ENCODE data around the gene GALE.
A peak's percentile ranks its signal among the peaks of the same experiment; 100 is the strongest.
"Not testable (repeated sequence)": the region's sequence is repeated elsewhere in the genome, so short reads cannot be mapped to it uniquely, and the experiment has no call there.

GALE gene

DNA sequence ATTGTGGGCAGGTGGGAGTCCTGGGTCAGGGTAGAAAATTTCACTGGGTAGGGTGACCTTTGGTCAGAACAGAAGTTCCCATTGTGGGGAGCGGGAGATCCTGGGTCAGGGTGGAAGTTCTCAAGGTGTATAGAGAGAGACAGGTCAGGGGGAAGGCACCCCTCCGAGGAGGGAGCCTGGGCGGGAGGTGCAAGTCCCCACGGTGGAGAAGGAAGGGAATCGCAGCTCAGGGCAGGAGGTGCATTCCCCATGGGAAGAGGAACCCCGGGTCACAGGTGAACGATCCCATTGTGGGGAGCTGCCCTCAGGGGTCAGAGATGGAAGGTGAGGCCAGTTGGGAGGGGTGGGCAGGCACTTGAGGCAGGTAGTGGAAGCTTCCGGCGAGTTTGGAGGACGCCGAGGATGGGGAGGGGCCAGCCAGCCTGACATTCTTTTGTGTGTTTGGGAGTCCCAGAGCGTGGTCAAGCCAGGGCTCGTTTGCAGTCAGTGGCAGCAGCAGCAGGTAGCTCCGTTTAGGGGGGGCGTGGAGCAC lies 9.0 kb downstream of the GALE start:
- H3K36me3 ChIP-seq (ENCODE audit: control insufficient read depth in 2 of 2, insufficient read depth in 2 of 2, low read length in 2 of 2) = peaks cover 11 to 12% of the 10 kb centered on the region in 2 donors
- peak overlapping the region; percentile 46 for H3K27ac ChIP-seq (ENCODE audit: low read length)
- no peaks in the 10 kb centered on the region for H3K9me3 ChIP-seq (ENCODE audit: control insufficient read depth in 2 of 2, low read length in 2 of 2)
- H3K4me3 ChIP-seq (ENCODE audit: low read length in 2 of 2) = peak overlapping the region; percentile 69 to 93
- no peaks in the 10 kb centered on the region for H3K27me3 ChIP-seq (ENCODE audit: control insufficient read depth in 1 of 2, insufficient read depth in 2 of 2, low read length in 2 of 2)
- H3K9ac ChIP-seq (ENCODE audit: low read length in 2 of 2) = peak overlapping the region; percentile 83 to 85
- peaks cover 30% of the 10 kb centered on the region for H3K4me1 ChIP-seq (ENCODE audit: control insufficient read depth, insufficient read depth, low read length)

DNA sequence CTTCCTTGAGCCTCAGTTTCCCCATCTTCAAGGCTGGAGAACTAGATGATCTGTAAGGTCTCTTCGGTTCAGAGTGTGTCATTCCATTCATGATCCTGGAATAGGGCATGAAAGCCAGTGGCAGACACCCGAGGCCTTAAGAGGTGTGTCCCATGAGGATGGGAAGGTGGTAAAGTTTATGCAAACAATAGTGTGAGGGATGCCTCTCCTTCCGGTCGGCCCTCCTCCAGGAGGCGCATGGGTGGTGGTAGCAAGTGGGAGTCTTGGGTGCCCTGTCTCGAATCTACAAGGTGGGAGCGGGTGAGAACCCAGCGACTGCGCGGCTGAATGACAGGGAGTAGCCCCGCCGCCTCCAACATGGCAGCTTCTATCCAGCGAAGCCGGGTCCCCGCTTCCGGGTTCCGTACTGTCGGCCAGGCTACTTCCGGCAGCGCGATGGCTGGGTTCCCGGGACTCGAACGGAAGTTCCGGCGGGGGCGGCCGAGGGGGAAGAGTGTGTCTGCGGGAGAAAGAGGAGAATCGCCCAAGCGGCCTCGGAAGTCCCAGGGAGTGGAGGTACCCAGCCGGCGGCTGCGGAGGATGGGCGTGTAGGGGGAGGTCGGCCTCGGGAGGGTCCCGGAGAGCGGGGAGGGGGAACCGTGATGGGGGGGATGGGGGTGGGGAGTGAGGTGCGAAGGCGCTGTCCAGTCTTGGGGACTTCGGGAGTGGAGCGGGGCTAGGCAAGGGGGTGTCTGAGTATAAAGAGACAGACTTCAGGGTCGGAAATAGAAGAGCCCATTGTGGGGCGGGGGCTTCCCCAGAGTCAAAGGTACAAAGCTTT lies 9.6 kb downstream of the GALE start, which contains the start of gene LYPLA2:
LYPLA2 (plus strand) TSS at position 450 of the 820 bp plus-strand sequence. CDS start 1,538 bp downstream, outside the sequence.
- Histone ChIP-seq H3K4me3 (ENCODE audit: low read length in 2 of 2) (peak within 1 kb of the TSS; percentile 69 to 93), H3K4me1 (ENCODE audit: control insufficient read depth, insufficient read depth, low read length) (peaks cover 30% of the 10 kb centered on the region), H3K27ac (ENCODE audit: low read length) (peak within 1 kb of the TSS; percentile 46), H3K27me3 (ENCODE audit: control insufficient read depth in 1 of 2, insufficient read depth in 2 of 2, low read length in 2 of 2) (no peaks in the 10 kb centered on the region), H3K9ac (ENCODE audit: low read length in 2 of 2) (peak within 1 kb of the TSS; percentile 83 to 85), H3K36me3 (ENCODE audit: control insufficient read depth in 2 of 2, insufficient read depth in 2 of 2, low read length in 2 of 2) (peaks cover 15 to 17% of the 10 kb centered on the region in 2 donors), H3K9me3 (ENCODE audit: control insufficient read depth in 2 of 2, low read length in 2 of 2) (no peaks in the 10 kb centered on the region)

- Histone ChIP-seq H3K4me3 (ENCODE audit: low read length in 2 of 2) (no peak overlapping the region), H3K27me3 (ENCODE audit: control insufficient read depth in 1 of 2, insufficient read depth in 2 of 2, low read length in 2 of 2) (no peaks in the 10 kb centered on the region), H3K9me3 (ENCODE audit: control insufficient read depth in 2 of 2, low read length in 2 of 2) (no peaks in the 10 kb centered on the region), H3K4me1 (ENCODE audit: control insufficient read depth, insufficient read depth, low read length) (peaks cover 28% of the 10 kb centered on the region), H3K36me3 (ENCODE audit: control insufficient read depth in 2 of 2, insufficient read depth in 2 of 2, low read length in 2 of 2) (peaks cover 18 to 20% of the 10 kb centered on the region in 2 donors), H3K27ac (ENCODE audit: low read length) (no peak overlapping the region), H3K9ac (ENCODE audit: low read length in 2 of 2) (no peak overlapping the region)
Observed at GRCh38 chr1:23788695-23789094, 11.9 kb downstream of the GALE start.

DNA sequence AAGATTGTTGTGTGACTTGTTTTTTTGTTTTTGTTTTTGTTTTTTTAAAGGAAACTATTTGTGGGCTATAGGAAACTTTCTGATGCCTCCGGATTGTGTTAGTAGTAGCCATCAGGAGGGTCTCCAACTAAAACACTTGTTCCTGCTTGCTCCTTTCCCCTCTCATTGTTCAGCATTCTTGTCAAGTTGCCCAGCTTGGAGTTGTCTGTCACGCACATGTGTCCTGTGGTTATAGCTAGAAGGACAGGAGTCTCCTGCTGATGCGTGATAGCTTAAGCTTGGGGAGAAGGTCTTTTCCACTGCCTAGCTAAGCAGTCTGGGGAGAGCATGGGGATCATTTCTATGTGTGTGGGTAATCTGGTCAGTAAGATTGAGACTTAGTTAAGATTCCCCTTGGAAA lies 12.9 kb downstream of the GALE start:
- Histone ChIP-seq H3K36me3 (ENCODE audit: control insufficient read depth in 2 of 2, insufficient read depth in 2 of 2, low read length in 2 of 2) (peaks cover 18 to 20% of the 10 kb centered on the region in 2 donors), H3K27me3 (ENCODE audit: control insufficient read depth in 1 of 2, insufficient read depth in 2 of 2, low read length in 2 of 2) (no peaks in the 10 kb centered on the region), H3K4me1 (ENCODE audit: control insufficient read depth, insufficient read depth, low read length) (peaks cover 18% of the 10 kb centered on the region), H3K9ac (ENCODE audit: low read length in 2 of 2) (no peak overlapping the region), H3K9me3 (ENCODE audit: control insufficient read depth in 2 of 2, low read length in 2 of 2) (no peaks in the 10 kb centered on the region), H3K4me3 (ENCODE audit: low read length in 2 of 2) (no peak overlapping the region), H3K27ac (ENCODE audit: low read length) (no peak overlapping the region)

DNA sequence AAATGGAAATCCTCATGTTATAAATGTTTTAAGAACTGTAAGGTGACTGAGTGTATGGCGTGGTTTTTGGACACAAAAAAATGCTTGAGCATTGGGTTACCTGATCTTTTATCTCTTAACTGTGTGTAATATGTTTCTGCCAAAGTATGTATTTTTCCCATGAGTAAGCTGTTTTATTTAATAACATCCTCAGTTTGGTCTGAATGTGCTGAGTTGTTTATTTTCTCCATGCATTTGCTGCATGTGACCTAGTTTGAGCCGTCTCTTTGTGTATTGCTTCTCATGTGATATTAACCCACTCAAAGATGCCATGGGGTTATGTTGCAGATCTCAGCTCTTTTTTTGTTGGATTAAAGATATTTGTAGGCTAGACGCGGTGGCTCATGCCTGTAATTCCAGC lies 15.7 kb downstream of the GALE start:
- H3K36me3 ChIP-seq (ENCODE audit: control insufficient read depth in 2 of 2, insufficient read depth in 2 of 2, low read length in 2 of 2) = peaks cover 18 to 26% of the 10 kb centered on the region in 2 donors
- no peak overlapping the region for H3K9ac ChIP-seq (ENCODE audit: low read length in 2 of 2)
- H3K4me3 ChIP-seq (ENCODE audit: low read length in 2 of 2) = no peak overlapping the region
- no peak overlapping the region for H3K27ac ChIP-seq (ENCODE audit: low read length)
- H3K27me3 ChIP-seq (ENCODE audit: control insufficient read depth in 1 of 2, insufficient read depth in 2 of 2, low read length in 2 of 2) = no peaks in the 10 kb centered on the region
- H3K4me1 ChIP-seq (ENCODE audit: control insufficient read depth, insufficient read depth, low read length) = no peaks in the 10 kb centered on the region
- H3K9me3 ChIP-seq (ENCODE audit: control insufficient read depth in 2 of 2, low read length in 2 of 2) = no peaks in the 10 kb centered on the region

DNA sequence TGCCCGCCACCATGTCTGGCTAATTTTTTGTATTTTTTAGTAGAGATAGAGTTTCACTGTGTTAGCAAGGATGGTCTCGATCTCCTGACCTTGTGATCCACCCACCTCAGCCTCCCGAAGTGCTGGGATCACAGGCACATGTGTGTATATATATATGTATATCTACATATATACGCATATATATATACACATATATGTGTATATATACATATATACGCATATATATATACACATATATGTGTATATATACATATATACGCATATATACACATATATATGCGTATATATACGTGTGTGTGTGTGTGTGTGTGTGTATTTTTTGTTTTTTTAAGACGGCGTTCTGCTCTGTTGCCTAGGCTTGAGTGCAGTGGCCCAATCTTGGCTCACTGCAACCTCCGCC lies 17.4 kb downstream of the GALE start:
- peaks cover 18 to 26% of the 10 kb centered on the region in 2 donors for H3K36me3 ChIP-seq (ENCODE audit: control insufficient read depth in 2 of 2, insufficient read depth in 2 of 2, low read length in 2 of 2)
- not testable (repeated sequence) for H3K27me3 ChIP-seq (ENCODE audit: control insufficient read depth in 1 of 2, insufficient read depth in 2 of 2, low read length in 2 of 2); H3K4me1 ChIP-seq (ENCODE audit: control insufficient read depth, insufficient read depth, low read length)

DNA sequence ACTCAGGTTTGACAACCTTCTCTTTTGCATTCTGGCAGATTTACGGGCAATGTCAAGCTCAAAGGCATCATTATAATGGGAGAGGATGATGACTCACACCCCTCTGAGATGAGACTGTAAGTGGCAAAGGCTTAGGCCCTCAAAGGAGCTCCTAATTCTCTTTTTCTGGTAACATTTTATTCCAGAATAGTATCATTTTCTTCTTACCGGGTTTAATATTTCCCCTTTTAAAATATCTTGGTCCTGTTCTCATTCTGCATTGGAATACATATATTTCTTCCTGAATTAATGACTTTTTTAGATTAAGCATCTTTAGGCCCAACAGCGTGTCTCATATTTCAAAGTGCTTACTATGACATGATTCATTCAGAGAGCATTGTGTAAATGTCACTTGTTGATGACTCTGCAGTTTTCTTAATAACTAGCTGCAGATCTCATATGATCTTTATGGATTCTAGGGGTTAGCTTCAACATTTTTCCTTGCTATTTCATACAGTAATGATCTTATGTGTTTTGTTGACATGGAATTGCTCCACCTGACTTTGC lies 20.7 kb downstream of the GALE start:
- Histone ChIP-seq H3K4me3 (ENCODE audit: low read length in 2 of 2) (no peak overlapping the region), H3K9ac (ENCODE audit: low read length in 2 of 2) (no peak overlapping the region), H3K36me3 (ENCODE audit: control insufficient read depth in 2 of 2, insufficient read depth in 2 of 2, low read length in 2 of 2) (peaks cover 0 to 6% of the 10 kb centered on the region in 2 donors), H3K27ac (ENCODE audit: low read length) (no peak overlapping the region), H3K4me1 (ENCODE audit: control insufficient read depth, insufficient read depth, low read length) (peaks cover 15% of the 10 kb centered on the region), H3K27me3 (ENCODE audit: control insufficient read depth in 1 of 2, insufficient read depth in 2 of 2, low read length in 2 of 2) (no peaks in the 10 kb centered on the region), H3K9me3 (ENCODE audit: control insufficient read depth in 2 of 2, low read length in 2 of 2) (no peaks in the 10 kb centered on the region)

More for the DNA sequence above, 17.4 kb downstream of the GALE start:
- H3K9me3 ChIP-seq (ENCODE audit: control insufficient read depth in 2 of 2, low read length in 2 of 2); H3K27ac ChIP-seq (ENCODE audit: low read length); H3K4me3 ChIP-seq (ENCODE audit: low read length in 2 of 2); H3K9ac ChIP-seq (ENCODE audit: low read length in 2 of 2): not testable (repeated sequence)

- no peaks in the 10 kb centered on the region for H3K27me3 ChIP-seq (ENCODE audit: control insufficient read depth in 1 of 2, insufficient read depth in 2 of 2, low read length in 2 of 2)
- no peaks in the 10 kb centered on the region for H3K9me3 ChIP-seq (ENCODE audit: control insufficient read depth in 2 of 2, low read length in 2 of 2)
- H3K4me3 ChIP-seq (ENCODE audit: low read length in 2 of 2) = peak within 1 kb of the TSS; percentile 93 to 99
- H3K4me1 ChIP-seq (ENCODE audit: control insufficient read depth, insufficient read depth, low read length) = peaks cover 15% of the 10 kb centered on the region
- peak within 1 kb of the TSS; percentile 89 to 96 for H3K9ac ChIP-seq (ENCODE audit: low read length in 2 of 2)
- H3K36me3 ChIP-seq (ENCODE audit: control insufficient read depth in 2 of 2, insufficient read depth in 2 of 2, low read length in 2 of 2) = peaks cover 0 to 6% of the 10 kb centered on the region in 2 donors
- H3K27ac ChIP-seq (ENCODE audit: low read length) = peak within 1 kb of the TSS; percentile 89
Observed at GRCh38 chr1:23777979-23778814, 22.4 kb downstream of the GALE start, which contains the start of gene PITHD1. Gene PITHD1, plus strand, starts transcription at chr1:23778418. Its CDS starts 98 bp downstream, at chr1:23778516.

GRCh38 chr1:23776217-23776616 lies 24.3 kb downstream of the GALE start:
- peaks cover 17% of the 10 kb centered on the region for H3K4me1 ChIP-seq (ENCODE audit: control insufficient read depth, insufficient read depth, low read length)
- H3K9me3 ChIP-seq (ENCODE audit: control insufficient read depth in 2 of 2, low read length in 2 of 2) = no peaks in the 10 kb centered on the region
- H3K4me3 ChIP-seq (ENCODE audit: low read length in 2 of 2) = no peak overlapping the region
- no peak overlapping the region for H3K27ac ChIP-seq (ENCODE audit: low read length)
- no peak overlapping the region for H3K9ac ChIP-seq (ENCODE audit: low read length in 2 of 2)
- peaks cover 0 to 3% of the 10 kb centered on the region in 2 donors for H3K36me3 ChIP-seq (ENCODE audit: control insufficient read depth in 2 of 2, insufficient read depth in 2 of 2, low read length in 2 of 2)
- H3K27me3 ChIP-seq (ENCODE audit: control insufficient read depth in 1 of 2, insufficient read depth in 2 of 2, low read length in 2 of 2) = no peaks in the 10 kb centered on the region

DNA sequence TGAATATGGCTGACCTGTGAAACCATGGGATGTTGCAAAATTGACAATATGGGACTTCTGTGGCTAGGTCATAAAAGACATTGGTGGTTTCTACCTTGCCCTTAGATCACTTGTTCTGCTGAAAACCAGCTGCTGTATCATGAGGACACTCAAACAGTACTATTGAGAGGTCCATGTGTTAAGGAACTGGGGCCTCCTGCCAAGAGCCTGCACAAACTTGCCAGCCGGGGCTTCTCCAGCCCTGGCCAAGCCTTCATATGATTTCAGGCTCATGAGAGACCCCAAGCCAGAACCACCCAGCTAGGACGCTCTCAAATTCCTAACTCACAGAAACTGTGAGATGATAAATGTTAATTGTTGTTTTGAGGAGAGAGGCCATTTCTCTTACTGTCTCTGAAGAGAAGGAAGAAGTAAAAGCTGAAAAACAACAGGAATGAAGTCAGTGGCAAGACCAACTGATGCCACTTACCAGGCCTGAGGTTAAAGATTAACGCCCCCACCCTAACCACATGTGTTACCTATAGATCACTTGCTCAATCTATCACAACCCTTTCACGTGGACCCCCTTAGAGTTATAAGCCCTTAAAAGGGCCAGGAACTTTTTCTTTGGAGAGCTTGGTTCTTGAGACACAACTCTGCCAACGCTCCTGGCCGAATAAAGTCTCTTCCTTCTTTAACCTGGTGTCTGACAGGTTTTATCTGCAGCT lies 26.2 kb downstream of the GALE start:
- Histone ChIP-seq H3K27me3 (ENCODE audit: control insufficient read depth in 1 of 2, insufficient read depth in 2 of 2, low read length in 2 of 2) (no peaks in the 10 kb centered on the region), H3K9me3 (ENCODE audit: control insufficient read depth in 2 of 2, low read length in 2 of 2) (no peaks in the 10 kb centered on the region), H3K36me3 (ENCODE audit: control insufficient read depth in 2 of 2, insufficient read depth in 2 of 2, low read length in 2 of 2) (no peaks in the 10 kb centered on the region), H3K9ac (ENCODE audit: low read length in 2 of 2) (no peak overlapping the region), H3K4me1 (ENCODE audit: control insufficient read depth, insufficient read depth, low read length) (peaks cover 16% of the 10 kb centered on the region), H3K4me3 (ENCODE audit: low read length in 2 of 2) (no peak overlapping the region), H3K27ac (ENCODE audit: low read length) (no peak overlapping the region)
